Measurements from ENCODE around the gene ATRNL1.

Gene ATRNL1

GRCh38 chr10:115915429-115915828 is 822.3 kb downstream of the ATRNL1 start:
- Histone ChIP-seq H2BK5ac (ENCODE audit: low read length) (no peak overlapping the region), H3K23ac (ENCODE audit: low read depth, low read length, poor library complexity) (no peak overlapping the region), H3K4ac (ENCODE audit: low read length) (no peak overlapping the region), H2BK120ac (ENCODE audit: low read depth, low read length) (no peak overlapping the region), H3K9ac (ENCODE audit: low read depth, low read length, poor library complexity) (no peak overlapping the region), H3K27me3 (ENCODE audit: control insufficient read depth in 3 of 3, insufficient read depth in 3 of 3, low read depth in 1 of 3, low read length in 3 of 3) (no peaks in the 10 kb centered on the region), H2AK5ac (ENCODE audit: low read depth, low read length) (no peak overlapping the region), H2BK12ac (ENCODE audit: low read length) (no peak overlapping the region), H2AFZ (ENCODE audit: low read length) (no peak overlapping the region), H3K18ac (ENCODE audit: low read length) (no peak overlapping the region), H3K36me3 (replicated peaks in 1 of 2; ENCODE audit: control insufficient read depth in 2 of 2, insufficient read depth in 2 of 2, low read length in 2 of 2) (no peaks in the 10 kb centered on the region), H4K8ac (ENCODE audit: low read depth, low read length) (no peak overlapping the region), H2BK15ac (ENCODE audit: low read length) (no peak overlapping the region), H3K27ac (replicated peaks; ENCODE audit: low read length) (no peak overlapping the region), H3K4me3 (ENCODE audit: low read length in 2 of 2) (no peak overlapping the region), H3K79me1 (ENCODE audit: low read depth, low read length) (no peaks in the 10 kb centered on the region), H3K9me3 (replicated peaks in 1 of 2; ENCODE audit: control insufficient read depth in 2 of 2, insufficient read depth in 1 of 2, low read depth in 1 of 2, low read length in 2 of 2) (no peaks in the 10 kb centered on the region), H3K4me1 (ENCODE audit: control insufficient read depth in 2 of 2, insufficient read depth in 1 of 2, low read depth in 1 of 2, low read length in 2 of 2) (peaks cover 0 to 1% of the 10 kb centered on the region in 2 donors), H3K14ac (ENCODE audit: low read length) (no peak overlapping the region), H4K91ac (ENCODE audit: low read depth, low read length, poor library complexity) (no peak overlapping the region), H3K4me2 (ENCODE audit: insufficient read depth, low read length, poor library complexity, severe bottlenecking) (no peak overlapping the region)
- no peak for DNase-seq (ENCODE audit: low spot score)
- WGBS, 2 donors (ENCODE audit: extremely low coverage in 2 of 2, insufficient read length in 2 of 2, insufficient replicate concordance in 1 of 2) = no CpG with 5 or more reads among the region's 1 CpG

- Histone ChIP-seq H2AFZ (ENCODE audit: low read length) (no peak overlapping the region), H3K9me3 (replicated peaks in 1 of 2; ENCODE audit: control insufficient read depth in 2 of 2, insufficient read depth in 1 of 2, low read depth in 1 of 2, low read length in 2 of 2) (no peaks in the 10 kb centered on the region), H3K14ac (ENCODE audit: low read length) (no peak overlapping the region), H3K27me3 (ENCODE audit: control insufficient read depth in 3 of 3, insufficient read depth in 3 of 3, low read depth in 1 of 3, low read length in 3 of 3) (no peaks in the 10 kb centered on the region), H3K23ac (ENCODE audit: low read depth, low read length, poor library complexity) (no peak overlapping the region), H2BK5ac (ENCODE audit: low read length) (no peak overlapping the region), H2BK15ac (ENCODE audit: low read length) (no peak overlapping the region), H3K79me1 (ENCODE audit: low read depth, low read length) (no peaks in the 10 kb centered on the region), H3K18ac (ENCODE audit: low read length) (no peak overlapping the region), H3K27ac (replicated peaks; ENCODE audit: low read length) (no peak overlapping the region), H2BK12ac (ENCODE audit: low read length) (no peak overlapping the region), H4K91ac (ENCODE audit: low read depth, low read length, poor library complexity) (no peak overlapping the region), H3K4me1 (ENCODE audit: control insufficient read depth in 2 of 2, insufficient read depth in 1 of 2, low read depth in 1 of 2, low read length in 2 of 2) (no peaks in the 10 kb centered on the region), H2BK120ac (ENCODE audit: low read depth, low read length) (no peak overlapping the region), H3K4me2 (ENCODE audit: insufficient read depth, low read length, poor library complexity, severe bottlenecking) (no peak overlapping the region), H2AK5ac (ENCODE audit: low read depth, low read length) (no peak overlapping the region), H3K9ac (ENCODE audit: low read depth, low read length, poor library complexity) (no peak overlapping the region), H3K36me3 (replicated peaks in 1 of 2; ENCODE audit: control insufficient read depth in 2 of 2, insufficient read depth in 2 of 2, low read length in 2 of 2) (no peaks in the 10 kb centered on the region), H3K4ac (ENCODE audit: low read length) (no peak overlapping the region), H4K8ac (ENCODE audit: low read depth, low read length) (no peak overlapping the region), H3K4me3 (ENCODE audit: low read length in 2 of 2) (no peak overlapping the region)
- no CpG with 5 or more reads among the region's 2 CpGs for WGBS, 2 donors (ENCODE audit: extremely low coverage in 2 of 2, insufficient read length in 2 of 2, insufficient replicate concordance in 1 of 2)
- DNase-seq (ENCODE audit: low spot score) = no peak
Observed at GRCh38 chr10:115918812-115919211, 825.6 kb downstream of the ATRNL1 start.

- no peak overlapping the region for H2BK120ac ChIP-seq (ENCODE audit: low read depth, low read length)
- H3K79me1 ChIP-seq (ENCODE audit: low read depth, low read length) = no peaks in the 10 kb centered on the region
- H3K14ac ChIP-seq (ENCODE audit: low read length) = no peak overlapping the region
- H3K9ac ChIP-seq (ENCODE audit: low read depth, low read length, poor library complexity) = no peak overlapping the region
- H4K91ac ChIP-seq (ENCODE audit: low read depth, low read length, poor library complexity) = no peak overlapping the region
- H3K27ac ChIP-seq (replicated peaks; ENCODE audit: low read length) = no peak overlapping the region
- H3K23ac ChIP-seq (ENCODE audit: low read depth, low read length, poor library complexity) = no peak overlapping the region
- peaks cover 0 to 2% of the 10 kb centered on the region in 2 donors for H3K9me3 ChIP-seq (replicated peaks in 1 of 2; ENCODE audit: control insufficient read depth in 2 of 2, insufficient read depth in 1 of 2, low read depth in 1 of 2, low read length in 2 of 2)
- no peak overlapping the region for H3K4me2 ChIP-seq (ENCODE audit: insufficient read depth, low read length, poor library complexity, severe bottlenecking)
- no peaks in the 10 kb centered on the region for H3K36me3 ChIP-seq (replicated peaks in 1 of 2; ENCODE audit: control insufficient read depth in 2 of 2, insufficient read depth in 2 of 2, low read length in 2 of 2)
- no peak overlapping the region for H4K8ac ChIP-seq (ENCODE audit: low read depth, low read length)
- no peaks in the 10 kb centered on the region for H3K27me3 ChIP-seq (ENCODE audit: control insufficient read depth in 3 of 3, insufficient read depth in 3 of 3, low read depth in 1 of 3, low read length in 3 of 3)
- H3K4ac ChIP-seq (ENCODE audit: low read length) = no peak overlapping the region
- no peak for DNase-seq (ENCODE audit: low spot score)
- no peak overlapping the region for H2BK5ac ChIP-seq (ENCODE audit: low read length)
- H2BK12ac ChIP-seq (ENCODE audit: low read length) = no peak overlapping the region
- no peak overlapping the region for H2BK15ac ChIP-seq (ENCODE audit: low read length)
- WGBS, 2 donors (ENCODE audit: extremely low coverage in 2 of 2, insufficient read length in 2 of 2, insufficient replicate concordance in 1 of 2) = no CpG with 5 or more reads among the region's 4 CpGs
- H3K4me1 ChIP-seq (ENCODE audit: control insufficient read depth in 2 of 2, insufficient read depth in 1 of 2, low read depth in 1 of 2, low read length in 2 of 2) = no peaks in the 10 kb centered on the region
- H3K18ac ChIP-seq (ENCODE audit: low read length) = no peak overlapping the region
- no peak overlapping the region for H2AK5ac ChIP-seq (ENCODE audit: low read depth, low read length)
- H3K4me3 ChIP-seq (ENCODE audit: low read length in 2 of 2) = no peak overlapping the region
- no peak overlapping the region for H2AFZ ChIP-seq (ENCODE audit: low read length)
Observed at GRCh38 chr10:115921795-115922194, 828.6 kb downstream of the ATRNL1 start.

GRCh38 chr10:115931309-115931708 is 838.1 kb downstream of the ATRNL1 start:
- Histone ChIP-seq H2AFZ (ENCODE audit: low read length) (no peak overlapping the region), H3K14ac (ENCODE audit: low read length) (no peak overlapping the region), H3K4me1 (ENCODE audit: control insufficient read depth in 2 of 2, insufficient read depth in 1 of 2, low read depth in 1 of 2, low read length in 2 of 2) (no peaks in the 10 kb centered on the region), H3K23ac (ENCODE audit: low read depth, low read length, poor library complexity) (no peak overlapping the region), H3K18ac (ENCODE audit: low read length) (no peak overlapping the region), H4K8ac (ENCODE audit: low read depth, low read length) (no peak overlapping the region), H3K9me3 (replicated peaks in 1 of 2; ENCODE audit: control insufficient read depth in 2 of 2, insufficient read depth in 1 of 2, low read depth in 1 of 2, low read length in 2 of 2) (no peaks in the 10 kb centered on the region), H2BK120ac (ENCODE audit: low read depth, low read length) (no peak overlapping the region), H4K91ac (ENCODE audit: low read depth, low read length, poor library complexity) (no peak overlapping the region), H3K4me3 (ENCODE audit: low read length in 2 of 2) (no peak overlapping the region), H2BK12ac (ENCODE audit: low read length) (no peak overlapping the region), H2BK5ac (ENCODE audit: low read length) (no peak overlapping the region), H3K9ac (ENCODE audit: low read depth, low read length, poor library complexity) (no peak overlapping the region), H3K36me3 (replicated peaks in 1 of 2; ENCODE audit: control insufficient read depth in 2 of 2, insufficient read depth in 2 of 2, low read length in 2 of 2) (no peaks in the 10 kb centered on the region), H3K27me3 (ENCODE audit: control insufficient read depth in 3 of 3, insufficient read depth in 3 of 3, low read depth in 1 of 3, low read length in 3 of 3) (no peaks in the 10 kb centered on the region), H2AK5ac (ENCODE audit: low read depth, low read length) (no peak overlapping the region), H3K27ac (replicated peaks; ENCODE audit: low read length) (no peak overlapping the region), H3K4ac (ENCODE audit: low read length) (no peak overlapping the region), H3K79me1 (ENCODE audit: low read depth, low read length) (no peaks in the 10 kb centered on the region), H3K4me2 (ENCODE audit: insufficient read depth, low read length, poor library complexity, severe bottlenecking) (no peak overlapping the region), H2BK15ac (ENCODE audit: low read length) (no peak overlapping the region)
- no peak for DNase-seq (ENCODE audit: low spot score)
- no CpG with 5 or more reads among the region's 2 CpGs for WGBS, 2 donors (ENCODE audit: extremely low coverage in 2 of 2, insufficient read length in 2 of 2, insufficient replicate concordance in 1 of 2)

All from neuronal stem cell (in vitro differentiated cells).